Osteoblast (primary cell): ENCODE measurements around the gene ATP6V1A. TPM values are rescaled to one million over a fixed set of nuclear protein-coding genes. Genes with fewer than 3 reads are reported as not detected.

Source experiments
- DNase-seq: peaks from one replicate; pipeline ENCODE4 v3.0.0; 2011; ENCODE audit warnings: low spot score, mixed read lengths; ENCODE audit not compliant: insufficient read length; ENCODE audit errors: missing footprints
- H2AFZ ChIP-seq: 2 replicates; pipeline ENCODE4 v1.6.0; 2011; ENCODE audit warnings: mild to moderate bottlenecking, low read length
- H3K27ac ChIP-seq: 2 replicates; pipeline ENCODE4 v1.5.1; 2011; ENCODE audit warnings: mild to moderate bottlenecking, low read depth, low read length, moderate library complexity
- H3K27me3 ChIP-seq: 2 replicates; pipeline ENCODE4 v1.6.0; 2012; ENCODE audit warnings: mild to moderate bottlenecking, control low read depth, inconsistent platforms, low read length, moderate library complexity; ENCODE audit not compliant: insufficient read depth
- H3K36me3 ChIP-seq: 2 replicates; pipeline ENCODE4 v1.5.1; 2011; ENCODE audit warnings: mild to moderate bottlenecking, low read length, control low read depth, moderate library complexity; ENCODE audit not compliant: insufficient read depth
- H3K4me1 ChIP-seq: 2 replicates; pipeline ENCODE4 v1.5.1; 2011; ENCODE audit warnings: mild to moderate bottlenecking, low read length, control low read depth, moderate library complexity; ENCODE audit not compliant: insufficient read depth
- H3K4me2 ChIP-seq: 2 replicates; pipeline ENCODE4 v1.6.0; 2011; ENCODE audit warnings: mild to moderate bottlenecking, low read length; ENCODE audit not compliant: insufficient read depth
- H3K4me3 ChIP-seq: fragments of 200-600 bp; sonication (generic); 3 replicates; pipeline ENCODE4 v1.5.1; 2012; ENCODE audit warnings: mild to moderate bottlenecking, low read length, inconsistent platforms; ENCODE audit not compliant: insufficient read depth
- H3K79me2 ChIP-seq: 2 replicates; pipeline ENCODE4 v1.6.0; 2012; ENCODE audit warnings: mild to moderate bottlenecking, low read length, control low read depth, inconsistent platforms; ENCODE audit not compliant: insufficient read depth
- H3K9me3 ChIP-seq: 2 replicates; pipeline ENCODE4 v1.5.1; 2011; ENCODE audit warnings: low read depth, low read length, control low read depth
- H4K20me1 ChIP-seq: 2 replicates; pipeline ENCODE4 v1.6.0; 2012; ENCODE audit warnings: mild to moderate bottlenecking, low read length, control low read depth; ENCODE audit not compliant: insufficient read depth
- CTCF ChIP-seq: IDR thresholded peaks from 2 replicates; pipeline ENCODE4 v1.5.1; 2011; ENCODE audit warnings: mild to moderate bottlenecking, low read depth, low read length, moderate library complexity; ENCODE audit errors: extremely low read depth
- total RNA-seq: library from RNA; depleted of rRNA; stranded (reverse); fragments of >200 nt; gene quantifications from 2 replicates; pipeline ENCODE4 v1.2.3, GENCODE V29; 2012

ATP6V1A gene
- total RNA-seq, 1 donor: 166 TPM

- no peak overlapping the region for H3K4me3 ChIP-seq
- H3K9me3 ChIP-seq: no peaks in the 10 kb centered on the region
- H4K20me1 ChIP-seq: no peaks in the 10 kb centered on the region
- no peak overlapping the region for H3K27ac ChIP-seq
- H3K79me2 ChIP-seq: no peaks in the 10 kb centered on the region
- H3K27me3 ChIP-seq: peaks cover 3% of the 10 kb centered on the region
- H3K4me1 ChIP-seq: no peaks in the 10 kb centered on the region
- H3K4me2 ChIP-seq: no peak overlapping the region
- no peak for DNase-seq
- no peak overlapping the region for H2AFZ ChIP-seq
- no peak for TF ChIP-seq CTCF
- no peaks in the 10 kb centered on the region for H3K36me3 ChIP-seq
Observed at GRCh38 chr3:113707835-113708234, 39.0 kb upstream of the ATP6V1A start.

- Histone ChIP-seq H3K79me2 (no peaks in the 10 kb centered on the region), H3K4me3 (no peak overlapping the region), H2AFZ (no peak overlapping the region), H4K20me1 (no peaks in the 10 kb centered on the region), H3K9me3 (no peaks in the 10 kb centered on the region), H3K4me1 (no peaks in the 10 kb centered on the region), H3K4me2 (no peak overlapping the region), H3K27ac (no peak overlapping the region), H3K36me3 (peaks cover 3% of the 10 kb centered on the region), H3K27me3 (no peaks in the 10 kb centered on the region)
- no peak for DNase-seq
- no peak for TF ChIP-seq CTCF
Observed at GRCh38 chr3:113712129-113712528, 34.7 kb upstream of the ATP6V1A start.

GRCh38 chr3:113714702-113715101 is 32.1 kb upstream of the ATP6V1A start:
- H3K4me1 ChIP-seq: no peaks in the 10 kb centered on the region
- H3K4me2 ChIP-seq: no peak overlapping the region
- no peak overlapping the region for H2AFZ ChIP-seq
- H3K27me3 ChIP-seq: no peaks in the 10 kb centered on the region
- peaks cover 11% of the 10 kb centered on the region for H3K36me3 ChIP-seq
- DNase-seq: peak; percentile 72
- H4K20me1 ChIP-seq: peaks cover 5% of the 10 kb centered on the region
- H3K9me3 ChIP-seq: no peaks in the 10 kb centered on the region
- no peaks in the 10 kb centered on the region for H3K79me2 ChIP-seq
- H3K4me3 ChIP-seq: no peak overlapping the region
- no peak overlapping the region for H3K27ac ChIP-seq
- TF ChIP-seq CTCF: no peak

- Histone ChIP-seq H3K36me3 (peaks cover 26% of the 10 kb centered on the region), H4K20me1 (peaks cover 7% of the 10 kb centered on the region), H3K4me1 (peaks cover 3% of the 10 kb centered on the region), H3K79me2 (peaks cover 3% of the 10 kb centered on the region), H3K27ac (no peak overlapping the region), H3K27me3 (no peaks in the 10 kb centered on the region), H3K4me2 (no peak overlapping the region), H3K4me3 (no peak overlapping the region), H2AFZ (no peak overlapping the region), H3K9me3 (no peaks in the 10 kb centered on the region)
- TF ChIP-seq CTCF: no peak
- DNase-seq: no peak
Observed at GRCh38 chr3:113717308-113717707, 29.5 kb upstream of the ATP6V1A start.
